Measurements from ENCODE around the gene TMEM213.

The TMEM213 gene

DNA sequence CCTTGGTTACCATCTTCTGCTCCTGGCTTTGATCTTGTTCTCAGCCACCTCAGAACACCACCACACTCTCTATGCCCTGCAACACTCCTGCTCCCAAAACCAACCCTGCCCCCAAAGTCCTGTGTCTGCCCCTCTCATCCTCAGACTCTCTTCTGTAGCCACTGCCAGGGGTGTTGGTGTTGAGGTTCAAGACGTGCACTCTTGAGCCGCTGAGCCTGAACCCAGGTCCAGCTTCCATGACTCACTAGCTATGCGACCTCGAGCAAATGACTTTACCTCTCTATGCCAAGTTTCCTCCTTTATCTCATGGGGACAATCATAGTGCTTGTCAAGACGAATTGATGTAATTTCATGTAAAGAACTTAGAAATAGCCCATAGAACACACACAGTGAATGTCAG is 1.0 kb downstream of the TMEM213 start:
- H3K18ac ChIP-seq (ENCODE audit: low read length) = no peak overlapping the region
- H3K4me3 ChIP-seq (ENCODE audit: low read length) = no peak overlapping the region
- no peak overlapping the region for H2BK5ac ChIP-seq (ENCODE audit: low read length)
- no peak overlapping the region for H4K8ac ChIP-seq (ENCODE audit: low read depth, low read length)
- no CpG with 5 or more reads among the region's 5 CpGs for WGBS (ENCODE audit: extremely low coverage, insufficient coverage, low lambda C conversion rate)
- H3K27me3 ChIP-seq (ENCODE audit: insufficient read depth, low read length, poor library complexity) = no peaks in the 10 kb centered on the region
- H3K36me3 ChIP-seq (ENCODE audit: control insufficient read depth, insufficient read depth, low read length) = no peaks in the 10 kb centered on the region
- H3K27ac ChIP-seq (ENCODE audit: low read depth, low read length) = no peak overlapping the region
- H2BK120ac ChIP-seq (ENCODE audit: low read depth, low read length) = no peak overlapping the region
- H3K56ac ChIP-seq (ENCODE audit: low read length) = no peak overlapping the region
- H3K4ac ChIP-seq (ENCODE audit: low read depth, low read length) = no peak overlapping the region
- no peaks in the 10 kb centered on the region for H3K79me2 ChIP-seq (ENCODE audit: control insufficient read depth, insufficient read depth, low read length)
- DNase-seq = no peak
- no peak overlapping the region for H3K23ac ChIP-seq (ENCODE audit: low read length)
- no peak overlapping the region for H2BK15ac ChIP-seq (replicated peaks; ENCODE audit: low read depth)
- no peaks in the 10 kb centered on the region for H3K79me1 ChIP-seq (ENCODE audit: low read length)
- H3K4me2 ChIP-seq (ENCODE audit: low read length) = no peak overlapping the region
- no peak overlapping the region for H2AK5ac ChIP-seq (ENCODE audit: low read length)
- no peak overlapping the region for H4K5ac ChIP-seq (ENCODE audit: low read length)
- H3K4me1 ChIP-seq (ENCODE audit: control insufficient read depth, low read depth, low read length) = peaks cover 2% of the 10 kb centered on the region
- H3K9ac ChIP-seq (ENCODE audit: low read length) = no peak overlapping the region

- Histone ChIP-seq H3K36me3 (ENCODE audit: control insufficient read depth, insufficient read depth, low read length) (no peaks in the 10 kb centered on the region), H4K5ac (ENCODE audit: low read length) (no peak overlapping the region), H2BK120ac (ENCODE audit: low read depth, low read length) (no peak overlapping the region), H3K4me3 (ENCODE audit: low read length) (no peak overlapping the region), H3K18ac (ENCODE audit: low read length) (no peak overlapping the region), H3K27me3 (ENCODE audit: insufficient read depth, low read length, poor library complexity) (no peaks in the 10 kb centered on the region), H3K56ac (ENCODE audit: low read length) (no peak overlapping the region), H3K79me2 (ENCODE audit: control insufficient read depth, insufficient read depth, low read length) (no peaks in the 10 kb centered on the region), H3K4me2 (ENCODE audit: low read length) (no peak overlapping the region), H3K4ac (ENCODE audit: low read depth, low read length) (no peak overlapping the region), H4K8ac (ENCODE audit: low read depth, low read length) (no peak overlapping the region), H3K9ac (ENCODE audit: low read length) (no peak overlapping the region), H3K23ac (ENCODE audit: low read length) (no peak overlapping the region), H2BK15ac (replicated peaks; ENCODE audit: low read depth) (no peak overlapping the region), H3K4me1 (ENCODE audit: control insufficient read depth, low read depth, low read length) (peaks cover 2% of the 10 kb centered on the region), H2BK5ac (ENCODE audit: low read length) (no peak overlapping the region), H2AK5ac (ENCODE audit: low read length) (no peak overlapping the region), H3K79me1 (ENCODE audit: low read length) (no peaks in the 10 kb centered on the region), H3K27ac (ENCODE audit: low read depth, low read length) (no peak overlapping the region)
- DNase-seq = no peak
- whole genome bisulfite sequencing (ENCODE audit: extremely low coverage, insufficient coverage, low lambda C conversion rate) = no CpG with 5 or more reads among the region's 7 CpGs
Measured at GRCh38 chr7:138799336-138800000, 1.7 kb downstream of the TMEM213 start.

GRCh38 chr7:138801256-138801655 is 3.5 kb downstream of the TMEM213 start:
- no peak overlapping the region for H2AK5ac ChIP-seq (ENCODE audit: low read length)
- H3K9ac ChIP-seq (ENCODE audit: low read length) = no peak overlapping the region
- H3K4me2 ChIP-seq (ENCODE audit: low read length) = no peak overlapping the region
- H4K5ac ChIP-seq (ENCODE audit: low read length) = no peak overlapping the region
- no peak overlapping the region for H2BK120ac ChIP-seq (ENCODE audit: low read depth, low read length)
- no peak overlapping the region for H3K56ac ChIP-seq (ENCODE audit: low read length)
- no peak overlapping the region for H2BK15ac ChIP-seq (replicated peaks; ENCODE audit: low read depth)
- DNase-seq = no peak
- WGBS (ENCODE audit: extremely low coverage, insufficient coverage, low lambda C conversion rate) = no CpG with 5 or more reads among the region's 3 CpGs
- H3K27ac ChIP-seq (ENCODE audit: low read depth, low read length) = no peak overlapping the region
- H2BK5ac ChIP-seq (ENCODE audit: low read length) = no peak overlapping the region
- no peaks in the 10 kb centered on the region for H3K79me1 ChIP-seq (ENCODE audit: low read length)
- H3K27me3 ChIP-seq (ENCODE audit: insufficient read depth, low read length, poor library complexity) = no peaks in the 10 kb centered on the region
- H3K36me3 ChIP-seq (ENCODE audit: control insufficient read depth, insufficient read depth, low read length) = no peaks in the 10 kb centered on the region
- no peak overlapping the region for H3K4ac ChIP-seq (ENCODE audit: low read depth, low read length)
- peaks cover 2% of the 10 kb centered on the region for H3K4me1 ChIP-seq (ENCODE audit: control insufficient read depth, low read depth, low read length)
- no peaks in the 10 kb centered on the region for H3K79me2 ChIP-seq (ENCODE audit: control insufficient read depth, insufficient read depth, low read length)
- no peak overlapping the region for H3K23ac ChIP-seq (ENCODE audit: low read length)
- H3K4me3 ChIP-seq (ENCODE audit: low read length) = no peak overlapping the region
- H3K18ac ChIP-seq (ENCODE audit: low read length) = no peak overlapping the region
- H4K8ac ChIP-seq (ENCODE audit: low read depth, low read length) = no peak overlapping the region

GRCh38 chr7:138802706-138803105 is 4.9 kb downstream of the TMEM213 start:
- H3K4me2 ChIP-seq (ENCODE audit: low read length) = no peak overlapping the region
- no peak overlapping the region for H3K23ac ChIP-seq (ENCODE audit: low read length)
- no peak overlapping the region for H3K56ac ChIP-seq (ENCODE audit: low read length)
- no CpG with 5 or more reads among the region's 18 CpGs for WGBS (ENCODE audit: extremely low coverage, insufficient coverage, low lambda C conversion rate)
- no peak overlapping the region for H3K9ac ChIP-seq (ENCODE audit: low read length)
- no peak overlapping the region for H3K4me3 ChIP-seq (ENCODE audit: low read length)
- no peak overlapping the region for H4K8ac ChIP-seq (ENCODE audit: low read depth, low read length)
- no peaks in the 10 kb centered on the region for H3K36me3 ChIP-seq (ENCODE audit: control insufficient read depth, insufficient read depth, low read length)
- no peaks in the 10 kb centered on the region for H3K79me2 ChIP-seq (ENCODE audit: control insufficient read depth, insufficient read depth, low read length)
- no peaks in the 10 kb centered on the region for H3K79me1 ChIP-seq (ENCODE audit: low read length)
- DNase-seq = no peak
- H3K27me3 ChIP-seq (ENCODE audit: insufficient read depth, low read length, poor library complexity) = no peaks in the 10 kb centered on the region
- H3K27ac ChIP-seq (ENCODE audit: low read depth, low read length) = no peak overlapping the region
- H2AK5ac ChIP-seq (ENCODE audit: low read length) = no peak overlapping the region
- H3K4me1 ChIP-seq (ENCODE audit: control insufficient read depth, low read depth, low read length) = peaks cover 2% of the 10 kb centered on the region
- H4K5ac ChIP-seq (ENCODE audit: low read length) = no peak overlapping the region
- no peak overlapping the region for H2BK120ac ChIP-seq (ENCODE audit: low read depth, low read length)
- no peak overlapping the region for H2BK15ac ChIP-seq (replicated peaks; ENCODE audit: low read depth)
- no peak overlapping the region for H2BK5ac ChIP-seq (ENCODE audit: low read length)
- no peak overlapping the region for H3K4ac ChIP-seq (ENCODE audit: low read depth, low read length)
- no peak overlapping the region for H3K18ac ChIP-seq (ENCODE audit: low read length)

DNA sequence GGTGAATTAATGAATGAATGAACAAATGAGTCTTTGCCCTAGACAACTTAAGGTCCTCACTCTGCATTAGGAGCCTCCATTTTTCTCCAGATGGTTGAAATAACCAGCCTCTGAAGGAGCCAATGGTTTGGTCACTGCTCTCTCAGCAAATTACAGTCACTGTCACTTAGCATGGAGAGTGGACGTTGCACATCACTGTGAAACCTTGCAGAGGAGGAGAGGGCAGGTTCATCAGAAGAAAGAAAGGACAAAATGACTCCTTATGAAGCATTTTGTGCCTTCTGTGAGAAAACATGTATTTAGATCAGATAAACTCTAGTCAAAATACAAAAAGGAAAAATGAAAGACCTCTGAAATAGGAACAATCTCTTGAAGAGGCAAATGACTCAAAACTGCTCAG is 6.8 kb downstream of the TMEM213 start:
- Histone ChIP-seq H4K8ac (ENCODE audit: low read depth, low read length) (no peak overlapping the region), H3K56ac (ENCODE audit: low read length) (no peak overlapping the region), H4K5ac (ENCODE audit: low read length) (no peak overlapping the region), H3K4me3 (ENCODE audit: low read length) (no peak overlapping the region), H3K79me2 (ENCODE audit: control insufficient read depth, insufficient read depth, low read length) (no peaks in the 10 kb centered on the region), H2BK120ac (ENCODE audit: low read depth, low read length) (no peak overlapping the region), H3K4me1 (ENCODE audit: control insufficient read depth, low read depth, low read length) (no peaks in the 10 kb centered on the region), H3K27me3 (ENCODE audit: insufficient read depth, low read length, poor library complexity) (no peaks in the 10 kb centered on the region), H2AK5ac (ENCODE audit: low read length) (no peak overlapping the region), H2BK15ac (replicated peaks; ENCODE audit: low read depth) (no peak overlapping the region), H3K4ac (ENCODE audit: low read depth, low read length) (no peak overlapping the region), H3K79me1 (ENCODE audit: low read length) (no peaks in the 10 kb centered on the region), H3K9ac (ENCODE audit: low read length) (no peak overlapping the region), H3K27ac (ENCODE audit: low read depth, low read length) (no peak overlapping the region), H3K4me2 (ENCODE audit: low read length) (no peak overlapping the region), H2BK5ac (ENCODE audit: low read length) (no peak overlapping the region), H3K23ac (ENCODE audit: low read length) (no peak overlapping the region), H3K36me3 (ENCODE audit: control insufficient read depth, insufficient read depth, low read length) (no peaks in the 10 kb centered on the region), H3K18ac (ENCODE audit: low read length) (no peak overlapping the region)
- DNase-seq = no peak
- WGBS (ENCODE audit: extremely low coverage, insufficient coverage, low lambda C conversion rate) = no CpG with 5 or more reads among the region's 1 CpG

GRCh38 chr7:138809346-138809745 is 11.6 kb downstream of the TMEM213 start:
- Histone ChIP-seq H3K27me3 (ENCODE audit: insufficient read depth, low read length, poor library complexity) (no peaks in the 10 kb centered on the region), H3K4me2 (ENCODE audit: low read length) (no peak overlapping the region), H3K4me1 (ENCODE audit: control insufficient read depth, low read depth, low read length) (no peaks in the 10 kb centered on the region), H4K8ac (ENCODE audit: low read depth, low read length) (no peak overlapping the region), H3K56ac (ENCODE audit: low read length) (no peak overlapping the region), H2AK5ac (ENCODE audit: low read length) (no peak overlapping the region), H3K4me3 (ENCODE audit: low read length) (no peak overlapping the region), H2BK120ac (ENCODE audit: low read depth, low read length) (no peak overlapping the region), H3K79me1 (ENCODE audit: low read length) (no peaks in the 10 kb centered on the region), H3K23ac (ENCODE audit: low read length) (no peak overlapping the region), H4K5ac (ENCODE audit: low read length) (no peak overlapping the region), H3K36me3 (ENCODE audit: control insufficient read depth, insufficient read depth, low read length) (no peaks in the 10 kb centered on the region), H2BK15ac (replicated peaks; ENCODE audit: low read depth) (no peak overlapping the region), H3K18ac (ENCODE audit: low read length) (no peak overlapping the region), H2BK5ac (ENCODE audit: low read length) (no peak overlapping the region), H3K4ac (ENCODE audit: low read depth, low read length) (no peak overlapping the region), H3K9ac (ENCODE audit: low read length) (no peak overlapping the region), H3K27ac (ENCODE audit: low read depth, low read length) (no peak overlapping the region), H3K79me2 (ENCODE audit: control insufficient read depth, insufficient read depth, low read length) (no peaks in the 10 kb centered on the region)
- WGBS (ENCODE audit: extremely low coverage, insufficient coverage, low lambda C conversion rate) = no CpG with 5 or more reads among the region's 4 CpGs
- no peak for DNase-seq

Data from mesendoderm (in vitro differentiated cells).